ENCODE measurements around the gene ACOT11.
"Not testable (repeated sequence)": the region's sequence is repeated elsewhere in the genome, so short reads cannot be mapped to it uniquely, and the experiment has no call there.

The ACOT11 gene

GRCh38 chr1:54608566-54609230, 60.7 kb downstream of the ACOT11 start:
- no peak for DNase-seq (ENCODE audit: low spot score)

- DNase-seq (ENCODE audit: low spot score) = no peak
Observed at GRCh38 chr1:54609301-54609921, 61.4 kb downstream of the ACOT11 start.

- no peak for DNase-seq (ENCODE audit: low spot score)
Observed at GRCh38 chr1:54610048-54610447, 62.0 kb downstream of the ACOT11 start.

- DNase-seq (ENCODE audit: low spot score) = no peak
Observed at GRCh38 chr1:54610601-54611580, 62.9 kb downstream of the ACOT11 start.

GRCh38 chr1:54611621-54612020, 63.6 kb downstream of the ACOT11 start:
- DNase-seq (ENCODE audit: low spot score) = no peak

- DNase-seq (ENCODE audit: low spot score) = no peak
Observed at GRCh38 chr1:54614024-54614423, 66.0 kb downstream of the ACOT11 start.

- no peak for DNase-seq (ENCODE audit: low spot score)
Observed at GRCh38 chr1:54614563-54614962, 66.5 kb downstream of the ACOT11 start.

- no peak for DNase-seq (ENCODE audit: low spot score)
Observed at GRCh38 chr1:54615531-54616279, 67.7 kb downstream of the ACOT11 start.

GRCh38 chr1:54619749-54620148, 71.7 kb downstream of the ACOT11 start:
- DNase-seq (ENCODE audit: low spot score) = no peak

GRCh38 chr1:54623216-54624007, 75.4 kb downstream of the ACOT11 start, which contains the start of gene FAM151A:
TSS of gene FAM151A (minus strand) at chr1:54623525. CDS start at chr1:54623395, 130 bp downstream.
- no peak for DNase-seq (ENCODE audit: low spot score)

GRCh38 chr1:54624466-54625464, 76.7 kb downstream of the ACOT11 start:
- DNase-seq (ENCODE audit: low spot score) = no peak

- no peak for DNase-seq (ENCODE audit: low spot score)
Observed at GRCh38 chr1:54627196-54627595, 79.2 kb downstream of the ACOT11 start.

GRCh38 chr1:54635804-54636203, 87.8 kb downstream of the ACOT11 start:
- DNase-seq (ENCODE audit: low spot score) = not testable (repeated sequence)

- DNase-seq (ENCODE audit: low spot score) = not testable (repeated sequence)
Observed at GRCh38 chr1:54636461-54637446, 88.7 kb downstream of the ACOT11 start.

GRCh38 chr1:54640361-54640760, 92.3 kb downstream of the ACOT11 start:
- no peak for DNase-seq (ENCODE audit: low spot score)

GRCh38 chr1:54640863-54641836, 93.1 kb downstream of the ACOT11 start, which contains the start of gene MROH7:
TSS of gene MROH7 (plus strand) at chr1:54641786. CDS start at chr1:54652927, 11,141 bp downstream.
- DNase-seq (ENCODE audit: low spot score) = no peak

GRCh38 chr1:54643736-54644135, 95.7 kb downstream of the ACOT11 start:
- DNase-seq (ENCODE audit: low spot score) = no peak

Measured in germinal center (tissue), 1 donor.